ENCODE results near the gene CD247.

CD247 gene

DNA sequence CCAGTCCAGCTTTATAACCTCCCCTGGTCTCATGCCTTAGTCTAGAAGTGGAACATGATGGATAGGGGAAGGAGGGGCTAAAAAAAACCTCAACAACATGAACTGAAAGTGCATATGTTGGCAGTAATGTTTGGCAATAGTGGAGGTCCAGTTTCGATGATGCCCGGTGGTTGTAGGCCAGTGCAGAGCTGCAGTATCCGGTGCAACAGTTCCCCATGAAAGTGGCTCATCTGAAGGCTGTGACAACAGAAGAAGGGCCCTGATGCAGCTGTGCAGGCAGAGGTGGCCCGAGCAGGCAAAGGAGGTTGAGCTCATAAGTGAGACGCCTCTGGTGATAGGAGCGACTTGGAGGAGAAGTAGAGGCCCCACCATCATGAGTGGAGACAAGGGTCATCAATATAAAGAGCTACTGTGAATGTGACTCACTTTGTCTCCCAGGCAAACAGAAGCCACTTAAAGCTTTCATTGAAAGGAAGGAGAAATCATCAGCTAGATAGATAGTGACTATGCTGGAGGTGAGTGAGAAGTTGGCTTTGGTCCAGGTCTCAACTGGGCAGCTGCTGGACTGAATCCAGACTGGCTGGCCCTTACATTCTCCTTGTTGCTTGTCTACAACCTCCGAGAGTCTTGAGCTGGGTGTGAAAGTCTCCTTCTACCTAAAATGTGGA, 45.4 kb upstream of the CD247 start:
- TF ChIP-seq ZFP30 (CRISPR knock-in tag; IDR thresholded peaks at IDR 0.05), result no peak
- TF ChIP-seq, protein P1, sequence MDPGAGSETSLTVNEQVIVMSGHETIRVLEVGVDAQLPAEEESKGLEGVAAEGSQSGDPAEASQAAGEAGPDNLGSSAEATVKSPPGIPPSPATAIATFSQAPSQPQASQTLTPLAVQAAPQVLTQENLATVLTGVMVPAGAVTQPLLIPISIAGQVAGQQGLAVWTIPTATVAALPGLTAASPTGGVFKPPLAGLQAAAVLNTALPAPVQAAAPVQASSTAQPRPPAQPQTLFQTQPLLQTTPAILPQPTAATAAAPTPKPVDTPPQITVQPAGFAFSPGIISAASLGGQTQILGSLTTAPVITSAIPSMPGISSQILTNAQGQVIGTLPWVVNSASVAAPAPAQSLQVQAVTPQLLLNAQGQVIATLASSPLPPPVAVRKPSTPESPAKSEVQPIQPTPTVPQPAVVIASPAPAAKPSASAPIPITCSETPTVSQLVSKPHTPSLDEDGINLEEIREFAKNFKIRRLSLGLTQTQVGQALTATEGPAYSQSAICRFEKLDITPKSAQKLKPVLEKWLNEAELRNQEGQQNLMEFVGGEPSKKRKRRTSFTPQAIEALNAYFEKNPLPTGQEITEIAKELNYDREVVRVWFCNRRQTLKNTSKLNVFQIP (CRISPR knock-in tag; IDR thresholded peaks at IDR 0.05; ENCODE audit: borderline replicate concordance, low read depth), result no peak
- no peak for TF ChIP-seq ZC3H10 (CRISPR knock-in tag; IDR thresholded peaks at IDR 0.05)
- no peak for TF ChIP-seq ISL1 (CRISPR knock-in tag; IDR thresholded peaks at IDR 0.05)
- no peak for TF ChIP-seq TSHZ2 (CRISPR knock-in tag; IDR thresholded peaks at IDR 0.05)
- no peak for TF ChIP-seq ARNTL (CRISPR knock-in tag; IDR thresholded peaks at IDR 0.05; ENCODE audit: borderline replicate concordance, low read depth)
- no peak for TF ChIP-seq TCF4 (CRISPR knock-in tag; IDR thresholded peaks at IDR 0.05; ENCODE audit: borderline replicate concordance)
- TF ChIP-seq, protein P2, sequence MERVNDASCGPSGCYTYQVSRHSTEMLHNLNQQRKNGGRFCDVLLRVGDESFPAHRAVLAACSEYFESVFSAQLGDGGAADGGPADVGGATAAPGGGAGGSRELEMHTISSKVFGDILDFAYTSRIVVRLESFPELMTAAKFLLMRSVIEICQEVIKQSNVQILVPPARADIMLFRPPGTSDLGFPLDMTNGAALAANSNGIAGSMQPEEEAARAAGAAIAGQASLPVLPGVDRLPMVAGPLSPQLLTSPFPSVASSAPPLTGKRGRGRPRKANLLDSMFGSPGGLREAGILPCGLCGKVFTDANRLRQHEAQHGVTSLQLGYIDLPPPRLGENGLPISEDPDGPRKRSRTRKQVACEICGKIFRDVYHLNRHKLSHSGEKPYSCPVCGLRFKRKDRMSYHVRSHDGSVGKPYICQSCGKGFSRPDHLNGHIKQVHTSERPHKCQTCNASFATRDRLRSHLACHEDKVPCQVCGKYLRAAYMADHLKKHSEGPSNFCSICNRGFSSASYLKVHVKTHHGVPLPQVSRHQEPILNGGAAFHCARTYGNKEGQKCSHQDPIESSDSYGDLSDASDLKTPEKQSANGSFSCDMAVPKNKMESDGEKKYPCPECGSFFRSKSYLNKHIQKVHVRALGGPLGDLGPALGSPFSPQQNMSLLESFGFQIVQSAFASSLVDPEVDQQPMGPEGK (CRISPR knock-in tag; IDR thresholded peaks at IDR 0.05; ENCODE audit: borderline replicate concordance), result no peak
- TF ChIP-seq GLIS3 (CRISPR knock-in tag; IDR thresholded peaks at IDR 0.05), result no peak
- TF ChIP-seq ZFP3 (CRISPR knock-in tag; IDR thresholded peaks at IDR 0.05), result no peak
- TF ChIP-seq ZNF70 (CRISPR knock-in tag; IDR thresholded peaks at IDR 0.05), result no peak
- TF ChIP-seq ESRRG (CRISPR knock-in tag; IDR thresholded peaks at IDR 0.05), result no peak
- ATAC-seq, result no peak; the same call in 2 of the 3 replicates

GRCh38 chr1:167562702-167563101, 44.4 kb upstream of the CD247 start:
- TF ChIP-seq ZFP30 (CRISPR knock-in tag; IDR thresholded peaks at IDR 0.05), result no peak
- no peak for TF ChIP-seq RARB (CRISPR knock-in tag; IDR thresholded peaks at IDR 0.05)
- TF ChIP-seq ZFP3 (CRISPR knock-in tag; IDR thresholded peaks at IDR 0.05), result no peak
- TF ChIP-seq TOX (CRISPR knock-in tag; IDR thresholded peaks at IDR 0.05; ENCODE audit: borderline replicate concordance), result no peak
- TF ChIP-seq, protein P1 (CRISPR knock-in tag; IDR thresholded peaks at IDR 0.05; ENCODE audit: borderline replicate concordance, low read depth), result no peak
- TF ChIP-seq ARNTL (CRISPR knock-in tag; IDR thresholded peaks at IDR 0.05; ENCODE audit: borderline replicate concordance, low read depth), result no peak
- no peak for TF ChIP-seq GLIS3 (CRISPR knock-in tag; IDR thresholded peaks at IDR 0.05)
- no peak for TF ChIP-seq TSHZ2 (CRISPR knock-in tag; IDR thresholded peaks at IDR 0.05)
- TF ChIP-seq, protein P3, sequence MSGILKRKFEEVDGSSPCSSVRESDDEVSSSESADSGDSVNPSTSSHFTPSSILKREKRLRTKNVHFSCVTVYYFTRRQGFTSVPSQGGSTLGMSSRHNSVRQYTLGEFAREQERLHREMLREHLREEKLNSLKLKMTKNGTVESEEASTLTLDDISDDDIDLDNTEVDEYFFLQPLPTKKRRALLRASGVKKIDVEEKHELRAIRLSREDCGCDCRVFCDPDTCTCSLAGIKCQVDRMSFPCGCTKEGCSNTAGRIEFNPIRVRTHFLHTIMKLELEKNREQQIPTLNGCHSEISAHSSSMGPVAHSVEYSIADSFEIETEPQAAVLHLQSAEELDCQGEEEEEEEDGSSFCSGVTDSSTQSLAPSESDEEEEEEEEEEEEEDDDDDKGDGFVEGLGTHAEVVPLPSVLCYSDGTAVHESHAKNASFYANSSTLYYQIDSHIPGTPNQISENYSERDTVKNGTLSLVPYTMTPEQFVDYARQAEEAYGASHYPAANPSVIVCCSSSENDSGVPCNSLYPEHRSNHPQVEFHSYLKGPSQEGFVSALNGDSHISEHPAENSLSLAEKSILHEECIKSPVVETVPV (CRISPR knock-in tag; IDR thresholded peaks at IDR 0.05), result no peak
- TF ChIP-seq, protein P4, sequence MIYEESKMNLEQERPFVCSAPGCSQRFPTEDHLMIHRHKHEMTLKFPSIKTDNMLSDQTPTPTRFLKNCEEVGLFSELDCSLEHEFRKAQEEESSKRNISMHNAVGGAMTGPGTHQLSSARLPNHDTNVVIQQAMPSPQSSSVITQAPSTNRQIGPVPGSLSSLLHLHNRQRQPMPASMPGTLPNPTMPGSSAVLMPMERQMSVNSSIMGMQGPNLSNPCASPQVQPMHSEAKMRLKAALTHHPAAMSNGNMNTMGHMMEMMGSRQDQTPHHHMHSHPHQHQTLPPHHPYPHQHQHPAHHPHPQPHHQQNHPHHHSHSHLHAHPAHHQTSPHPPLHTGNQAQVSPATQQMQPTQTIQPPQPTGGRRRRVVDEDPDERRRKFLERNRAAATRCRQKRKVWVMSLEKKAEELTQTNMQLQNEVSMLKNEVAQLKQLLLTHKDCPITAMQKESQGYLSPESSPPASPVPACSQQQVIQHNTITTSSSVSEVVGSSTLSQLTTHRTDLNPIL (CRISPR knock-in tag; IDR thresholded peaks at IDR 0.05; ENCODE audit: low read depth), result no peak
- TF ChIP-seq BACH2 (CRISPR knock-in tag; IDR thresholded peaks at IDR 0.05; ENCODE audit: borderline replicate concordance), result no peak
- no peak for ATAC-seq
